Measurements from ENCODE around the gene RNF7. TPM values are rescaled to one million over a fixed set of nuclear protein-coding genes. Genes with fewer than 3 reads are reported as not detected.

The RNF7 gene
- total and polyA plus RNA-seq, 2 of the 4 experiments (the other 2 are of a cell fraction): 98.7 to 149 TPM

- Histone ChIP-seq H3K36me3 (ENCODE audit: control insufficient read depth, insufficient read depth, low read length) (no peaks in the 10 kb centered on the region), H3K9ac (ENCODE audit: low read depth, low read length) (no peak overlapping the region), H3K56ac (ENCODE audit: extremely low read depth, insufficient read depth, low read length) (no peak overlapping the region), H2AK5ac (ENCODE audit: low read depth, low read length) (no peak overlapping the region), H3K27me3 (ENCODE audit: control insufficient read depth, insufficient read depth, low read length) (0 out of 2 replicates have a peak, but pooled peaks cover 1% of the 10 kb centered on the region), H4K91ac (ENCODE audit: insufficient read depth, low read depth, low read length) (no peak overlapping the region), H4K20me1 (ENCODE audit: insufficient read depth, low read length) (no peaks in the 10 kb centered on the region), H2AK9ac (replicated peaks; ENCODE audit: low read depth, low read length, poor library complexity) (no peak overlapping the region), H3K14ac (replicated peaks; ENCODE audit: low read depth, low read length) (no peak overlapping the region), H3K4me1 (ENCODE audit: control insufficient read depth, insufficient read depth, low read length) (peaks cover 7% of the 10 kb centered on the region), H3K4me2 (ENCODE audit: low read depth, low read length) (no peak overlapping the region), H2BK15ac (ENCODE audit: low read depth, low read length) (no peak overlapping the region), H3K18ac (ENCODE audit: low read depth, low read length) (no peak overlapping the region), H3K79me1 (ENCODE audit: low read depth in 1 of 2, low read length in 2 of 2) (no peaks in the 10 kb centered on the region), H3K4me3 (ENCODE audit: insufficient read depth, low read depth, low read length) (no peak overlapping the region), H3K23ac (ENCODE audit: low read depth, low read length) (no peak overlapping the region), H3K9me1 (ENCODE audit: insufficient read depth, low read length) (no peaks in the 10 kb centered on the region), H2BK5ac (ENCODE audit: low read depth, low read length, poor library complexity, severe bottlenecking) (no peak overlapping the region), H2BK120ac (ENCODE audit: low read depth, low read length) (no peak overlapping the region), H2BK20ac (ENCODE audit: low read depth, low read length) (no peak overlapping the region), H3K4ac (ENCODE audit: low read depth, low read length) (no peak overlapping the region), H2AFZ (replicated peaks; ENCODE audit: low read length, poor library complexity) (no peak overlapping the region), H4K5ac (ENCODE audit: low read depth, low read length) (no peak overlapping the region), H3K27ac (ENCODE audit: insufficient read depth, low read length) (no peak overlapping the region), H4K8ac (ENCODE audit: low read depth in 2 of 2, low read length in 2 of 2) (no peak overlapping the region), H3K9me3 (ENCODE audit: control insufficient read depth, insufficient read depth, low read length) (no peaks in the 10 kb centered on the region)
- dilution Hi-C loops (cut with HindIII; ENCODE audit: low sequenced_read_pairs, unreplicated experiment): no loop called here
- CTCF ChIA-PET: interaction anchor here (1.0 kb wide), 1 partner anchor 82 kb away, joined by 3 read pairs; no protein-coding TSS in a partner anchor
- TF ChIP-seq CTCF (conservative IDR thresholded peaks at IDR 0.05; ENCODE audit: low read depth, low read length) (no peak), RCOR1 (IDR thresholded peaks at IDR 0.05; ENCODE audit: insufficient replicate concordance, low read length) (no peak), ELK1 (IDR thresholded peaks at IDR 0.05; ENCODE audit: borderline replicate concordance, low read depth, low read length) (no peak), SMC3 (IDR thresholded peaks at IDR 0.05; ENCODE audit: low read depth, low read length) (no peak), MAZ (IDR thresholded peaks at IDR 0.05; ENCODE audit: borderline replicate concordance, low read depth, low read length) (no peak), FOS (IDR thresholded peaks at IDR 0.05; ENCODE audit: low read depth, low read length) (no peak), RFX5 (IDR thresholded peaks at IDR 0.05; ENCODE audit: low read depth, low read length) (no peak), MAFK (IDR thresholded peaks at IDR 0.05; ENCODE audit: low read depth, low read length) (no peak), POLR2A (IDR thresholded peaks at IDR 0.05; ENCODE audit: low read depth, low read length) (no peak)
- in situ Hi-C loops (cut with MboI; ENCODE audit: low sequenced_read_pairs): no loop called here
- POLR2A ChIA-PET (ENCODE audit: unreplicated experiment): no interaction called here
- WGBS, 2 experiments (ENCODE audit: extremely low coverage in 2 of 2, insufficient read length in 1 of 2): no CpG with 5 or more reads among the region's 8 CpGs
- no TSS peak for BruUV-seq (replicated peaks)
- DNase-seq (no peak), ATAC-seq (ENCODE audit: low read depth) (no peak)
- intact Hi-C loops (cut with micrococcal nuclease): no loop called here
Observed at GRCh38 chr3:141793476-141794260, 55.6 kb downstream of the RNF7 start.

All from IMR-90 (cell line).